Dermis blood vessel endothelial cell (primary cell): Measurements from ENCODE around the gene RCAN3. TPM values are rescaled to one million over a fixed set of nuclear protein-coding genes. Genes with fewer than 3 reads are reported as not detected.
"Not testable (repeated sequence)": the region's sequence is repeated elsewhere in the genome, so short reads cannot be mapped to it uniquely, and the experiment has no call there.

Experiments
- DNase-seq: peaks from one replicate; pipeline ENCODE4 v3.0.0; 2010
- total RNA-seq: library from RNA; depleted of rRNA; stranded (reverse); fragments of >200 nt; gene quantifications from 2 replicates; pipeline ENCODE4 v1.2.3, GENCODE V29; 2014

The RCAN3 gene
- total RNA-seq, 1 donor from 2014 or later, result 2.6 TPM

GRCh38 chr1:24514946-24515345 lies 12.3 kb downstream of the RCAN3 start:
- DNase-seq, result no peak

DNA sequence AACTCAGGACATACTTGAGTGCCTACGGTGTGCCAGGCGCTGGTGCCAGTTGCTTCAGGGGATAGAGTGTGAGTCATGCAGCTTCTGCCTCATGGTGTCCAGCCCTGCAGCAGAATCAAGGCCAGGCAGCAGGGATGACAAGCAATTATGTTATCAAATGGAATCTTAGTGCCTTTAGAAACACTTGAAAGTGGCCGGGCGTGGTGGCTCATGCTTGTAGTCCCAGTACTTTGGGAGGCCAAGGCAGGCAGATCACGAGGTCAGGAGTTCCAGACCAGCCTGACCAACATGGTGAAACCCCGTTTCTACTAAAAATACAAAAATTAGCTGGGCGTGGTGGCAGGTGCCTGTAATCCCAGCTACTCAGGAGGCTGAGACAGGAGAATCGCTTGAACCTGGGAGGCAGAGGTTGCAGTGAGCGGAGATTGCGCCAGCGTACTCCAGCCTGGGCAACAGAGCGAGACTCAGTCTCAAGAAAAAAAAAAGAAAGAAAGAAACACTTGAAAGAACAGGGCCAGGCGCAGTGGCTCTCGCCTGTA lies 13.1 kb downstream of the RCAN3 start:
- DNase-seq, result not testable (repeated sequence)

- DNase-seq, result no peak
Measured at GRCh38 chr1:24516506-24516905, 13.9 kb downstream of the RCAN3 start.

DNA sequence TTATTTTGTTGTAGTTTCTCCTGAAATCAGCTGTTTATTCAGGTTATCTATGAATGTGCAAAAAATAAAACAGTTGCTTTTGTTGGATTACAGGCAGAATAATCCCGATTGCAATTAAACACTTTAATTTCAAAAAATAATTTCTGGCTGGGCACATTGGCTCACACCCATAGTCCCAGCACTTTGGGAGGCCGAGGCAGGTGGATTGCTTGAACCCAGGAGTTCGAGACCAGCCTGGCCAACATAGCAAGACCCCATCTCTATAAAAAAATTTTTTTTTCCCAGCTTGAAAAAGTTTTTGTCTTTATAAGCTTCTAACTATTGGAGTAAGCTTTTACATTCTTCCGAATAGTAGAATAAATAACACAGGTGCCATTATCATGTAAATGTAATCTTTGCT lies 15.3 kb downstream of the RCAN3 start:
- no peak for DNase-seq

GRCh38 chr1:24520282-24520681 lies 17.6 kb downstream of the RCAN3 start:
- DNase-seq, result not testable (repeated sequence)

GRCh38 chr1:24525606-24526005 lies 23.0 kb downstream of the RCAN3 start:
- DNase-seq, result no peak

- DNase-seq, result no peak
Measured at GRCh38 chr1:24526045-24526444, 23.4 kb downstream of the RCAN3 start.

- DNase-seq, result peak; percentile 44
Measured at GRCh38 chr1:24526940-24527542, 24.4 kb downstream of the RCAN3 start.

- no peak for DNase-seq
Measured at GRCh38 chr1:24528744-24529143, 26.1 kb downstream of the RCAN3 start.

DNA sequence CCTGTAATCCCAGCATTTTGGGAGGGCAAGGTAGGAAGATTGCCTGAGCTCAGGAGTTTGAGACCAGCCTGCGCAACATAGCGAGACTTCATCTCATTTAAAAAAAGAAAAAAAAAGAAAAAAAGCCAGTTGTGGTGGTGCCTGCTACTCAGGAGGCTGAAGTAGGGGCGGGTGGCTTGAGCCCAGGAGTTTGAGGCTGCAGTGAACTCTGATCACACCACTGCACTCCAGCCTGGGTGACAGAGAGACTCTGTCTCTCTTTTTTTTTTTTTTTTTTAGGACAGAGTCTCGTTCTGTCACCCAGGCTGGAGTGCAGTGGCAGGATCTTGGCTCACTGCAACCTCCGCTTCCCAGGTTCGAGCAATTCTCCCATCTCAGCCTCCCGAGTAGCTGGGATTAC lies 26.7 kb downstream of the RCAN3 start:
- DNase-seq, result not testable (repeated sequence)

GRCh38 chr1:24535021-24535424 lies 32.4 kb downstream of the RCAN3 start:
- DNase-seq, result no peak

GRCh38 chr1:24535778-24536177 lies 33.1 kb downstream of the RCAN3 start:
- DNase-seq, result no peak

DNA sequence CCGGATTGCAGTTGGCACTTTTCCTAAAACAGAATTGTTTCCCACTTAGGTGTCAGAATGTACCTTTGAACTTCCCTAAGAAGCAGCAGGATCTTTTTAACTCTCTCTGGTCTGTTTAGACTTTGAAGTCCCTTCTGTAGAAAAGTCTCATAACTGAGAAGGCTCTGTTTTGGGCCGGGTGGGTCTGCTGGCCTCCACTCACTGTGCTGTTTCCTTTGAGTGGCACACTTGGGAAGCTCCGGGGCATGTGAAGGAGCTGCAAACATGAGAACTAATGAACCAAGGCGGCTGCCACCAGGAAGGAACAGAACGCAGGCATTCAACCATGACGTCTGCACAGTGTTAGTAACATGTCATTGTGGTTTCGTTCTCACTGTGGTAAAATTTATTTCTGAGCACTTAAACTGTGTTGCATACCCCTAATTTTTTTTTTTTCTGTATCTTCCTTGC lies 33.8 kb downstream of the RCAN3 start:
- DNase-seq, result no peak

DNA sequence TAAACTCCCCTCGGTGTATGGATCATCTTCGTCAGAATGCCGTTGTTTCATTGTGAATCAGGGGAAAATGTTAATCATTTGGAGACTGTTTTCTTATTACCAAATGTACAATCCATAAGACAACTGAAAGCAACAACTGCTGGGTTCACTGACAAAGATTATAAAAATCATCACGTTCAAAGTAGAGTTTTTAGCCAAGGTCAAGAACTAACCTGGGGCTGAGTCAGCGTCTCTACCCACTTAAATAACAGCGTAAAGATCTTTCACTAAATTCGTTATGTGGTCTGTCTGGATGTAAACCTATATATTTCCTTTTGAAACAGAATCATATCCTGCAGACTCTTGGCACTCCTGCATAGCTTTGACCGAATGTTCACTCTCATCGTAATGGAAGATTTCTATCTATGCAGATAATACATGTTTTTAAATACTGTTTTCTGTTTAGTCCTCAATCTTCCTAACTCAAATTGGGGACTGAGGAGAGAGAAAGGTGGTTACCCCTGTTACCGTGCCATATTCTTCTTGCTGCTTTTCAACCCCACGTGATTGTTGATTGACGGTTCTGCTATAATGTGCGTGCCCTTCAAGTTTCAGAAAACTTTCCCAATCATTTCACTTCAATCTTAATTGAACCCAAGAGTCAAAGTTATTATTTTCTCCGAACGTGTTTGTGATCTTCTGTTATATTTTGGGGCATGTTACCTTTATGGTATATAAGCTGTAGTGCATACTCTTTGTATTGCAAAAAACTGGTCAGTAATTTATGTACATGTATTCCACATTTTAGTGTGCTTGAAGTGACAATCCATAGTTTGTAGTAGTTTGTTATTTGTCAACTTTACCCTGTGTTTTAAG lies 37.6 kb downstream of the RCAN3 start:
- no peak for DNase-seq

GRCh38 chr1:24540906-24541710 lies 38.5 kb downstream of the RCAN3 start:
- DNase-seq, result peak; percentile 16

- peak; percentile 23 for DNase-seq
Measured at GRCh38 chr1:24541711-24542346, 39.2 kb downstream of the RCAN3 start.

DNA sequence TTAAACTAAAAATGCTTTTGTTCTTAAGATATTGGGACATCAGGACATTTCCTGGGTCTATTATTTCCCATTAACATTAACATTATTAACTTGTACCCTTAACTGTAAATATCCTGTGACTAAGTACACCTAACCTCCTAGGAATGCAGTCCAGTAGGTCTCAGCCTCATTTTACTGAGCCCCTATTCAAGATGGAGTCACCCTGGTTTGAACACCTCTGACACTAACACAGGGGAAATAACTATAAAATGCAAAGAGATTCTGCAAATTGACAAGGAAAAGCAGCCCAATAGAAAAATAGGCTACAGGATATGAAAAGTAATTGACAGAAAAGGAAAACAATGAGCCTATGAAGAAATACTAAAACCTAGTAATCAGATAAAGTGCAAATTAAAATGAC lies 41.6 kb downstream of the RCAN3 start:
- no peak for DNase-seq

DNA sequence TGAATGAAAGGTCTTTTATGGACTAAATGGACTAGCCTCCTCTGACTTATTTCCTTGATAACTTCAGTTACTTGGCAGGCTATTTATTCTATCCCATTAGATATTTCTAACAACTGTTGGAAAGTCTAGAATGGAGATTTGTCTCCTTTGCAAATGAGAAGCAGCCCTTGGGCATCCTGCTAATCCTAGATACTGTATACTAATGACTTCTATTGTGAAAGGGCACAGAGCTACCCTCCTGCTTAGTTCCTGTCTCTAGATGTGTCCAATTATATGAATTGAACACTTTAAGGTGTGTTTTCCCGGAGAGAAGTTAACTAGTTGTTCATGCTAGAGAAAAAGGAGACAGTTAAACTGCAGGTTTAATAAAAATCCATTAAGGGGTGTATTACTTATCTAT lies 43.0 kb downstream of the RCAN3 start:
- no peak for DNase-seq

GRCh38 chr1:24547195-24547594 lies 44.6 kb downstream of the RCAN3 start:
- no peak for DNase-seq

DNA sequence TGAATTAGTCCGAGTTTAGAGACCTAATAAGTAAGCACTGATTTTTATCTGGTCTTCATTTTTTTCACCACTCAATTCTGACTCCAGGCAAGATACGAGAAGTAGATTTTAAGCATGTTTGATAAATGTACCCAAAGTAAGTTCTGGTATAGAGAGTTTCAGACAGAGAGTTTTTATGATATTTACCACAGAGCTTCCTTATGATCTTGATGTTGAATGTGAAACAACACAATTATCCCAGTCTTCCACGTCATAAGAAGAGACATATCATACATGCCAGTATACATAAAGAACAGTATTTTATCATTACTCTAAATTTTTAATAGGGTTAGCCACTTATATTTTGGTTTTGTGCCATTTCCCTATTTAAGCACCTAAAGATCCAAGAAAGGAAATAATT lies 45.4 kb downstream of the RCAN3 start:
- no peak for DNase-seq

DNA sequence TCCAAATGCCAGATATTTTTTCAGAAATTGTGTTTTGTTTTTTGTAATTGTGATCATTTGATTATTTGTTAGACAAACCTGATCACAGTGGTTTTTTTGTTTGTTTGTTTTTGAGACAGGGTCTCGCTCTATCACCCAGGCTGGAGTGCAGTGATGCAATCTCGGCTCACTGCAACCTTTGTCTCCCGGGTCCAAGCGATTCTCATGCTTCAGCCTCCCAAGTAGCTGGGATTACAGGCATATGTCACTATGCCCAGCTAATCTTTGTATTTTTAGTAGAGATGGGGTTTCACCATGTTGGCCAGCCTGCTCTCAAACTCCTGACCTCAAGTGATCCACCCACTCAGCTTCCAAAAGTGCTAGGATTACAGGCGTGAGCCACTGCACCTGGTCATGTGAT lies 46.6 kb downstream of the RCAN3 start:
- not testable (repeated sequence) for DNase-seq

DNA sequence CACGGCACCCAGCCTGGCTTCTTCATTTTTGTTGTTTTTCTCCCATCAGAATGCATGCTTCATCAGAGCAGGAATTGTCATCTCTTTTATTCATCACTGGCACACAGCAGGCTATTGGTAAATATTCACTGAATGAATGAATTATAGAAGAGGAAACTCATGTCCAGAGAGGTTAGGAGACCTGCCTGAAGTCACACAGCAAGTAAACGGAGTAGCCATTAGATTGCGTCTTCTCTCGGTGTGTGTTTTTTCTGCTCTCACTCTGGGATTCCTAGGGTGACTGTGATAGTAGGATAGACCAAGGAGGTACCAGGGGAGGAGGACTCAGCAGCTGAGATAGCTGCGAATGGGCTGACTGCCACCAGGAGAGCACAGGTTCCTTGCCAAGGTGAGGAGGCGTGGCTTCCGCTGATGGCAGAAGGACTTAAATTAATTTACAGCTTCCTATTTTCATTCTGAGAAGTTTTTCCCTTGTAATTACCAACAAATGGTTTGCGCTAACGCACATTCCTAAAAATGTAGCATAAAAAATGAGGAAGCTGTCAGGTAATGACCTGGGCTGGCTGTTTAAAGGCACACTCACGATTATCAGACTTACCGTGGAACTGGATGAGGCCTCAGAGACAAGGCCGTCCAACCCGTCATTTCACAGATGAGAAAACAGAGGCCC lies 48.8 kb downstream of the RCAN3 start:
- no peak for DNase-seq
